PC-9 (cell line): ENCODE results near the gene VIPR1.
"Not testable (repeated sequence)": the region's sequence is repeated elsewhere in the genome, so short reads cannot be mapped to it uniquely, and the experiment has no call there.

Experiments used
- EZH2 ChIP-seq: fragments of 200-600 bp; sonication (generic); IDR thresholded peaks from 2 replicates; pipeline ENCODE4 v1.8.0; 2017; ENCODE audit warnings: antibody characterized with exemption, low read depth
- TF ChIP-seq, protein P1 (sequence below): fragments of 200-600 bp; sonication (generic); conservative IDR thresholded peaks from 2 replicates; pipeline ENCODE4 v1.6.1; 2017; ENCODE audit warnings: mixed run types, antibody characterized with exemption, mild to moderate bottlenecking, moderate library complexity

DNA sequence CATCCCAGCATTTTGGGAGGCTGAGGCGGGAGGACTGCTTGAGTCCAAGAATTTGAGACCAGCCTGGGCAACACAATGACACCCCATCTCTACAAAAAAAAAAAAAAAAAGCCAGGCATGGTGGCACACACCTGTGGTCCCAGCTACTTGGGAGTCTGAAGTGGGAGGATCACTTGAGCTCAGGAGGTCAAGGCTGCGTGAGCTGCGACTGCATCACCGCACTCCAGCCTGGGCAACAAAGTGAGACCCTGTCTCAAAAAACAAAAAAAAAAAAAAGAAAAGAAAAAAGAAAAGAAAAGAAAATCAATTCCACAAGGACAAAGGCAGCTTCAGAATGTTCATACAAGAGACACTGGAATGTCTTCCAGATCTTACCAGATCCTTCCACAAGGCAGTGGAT lies 76.9 kb downstream of the VIPR1 start:
- TF ChIP-seq, protein P1, sequence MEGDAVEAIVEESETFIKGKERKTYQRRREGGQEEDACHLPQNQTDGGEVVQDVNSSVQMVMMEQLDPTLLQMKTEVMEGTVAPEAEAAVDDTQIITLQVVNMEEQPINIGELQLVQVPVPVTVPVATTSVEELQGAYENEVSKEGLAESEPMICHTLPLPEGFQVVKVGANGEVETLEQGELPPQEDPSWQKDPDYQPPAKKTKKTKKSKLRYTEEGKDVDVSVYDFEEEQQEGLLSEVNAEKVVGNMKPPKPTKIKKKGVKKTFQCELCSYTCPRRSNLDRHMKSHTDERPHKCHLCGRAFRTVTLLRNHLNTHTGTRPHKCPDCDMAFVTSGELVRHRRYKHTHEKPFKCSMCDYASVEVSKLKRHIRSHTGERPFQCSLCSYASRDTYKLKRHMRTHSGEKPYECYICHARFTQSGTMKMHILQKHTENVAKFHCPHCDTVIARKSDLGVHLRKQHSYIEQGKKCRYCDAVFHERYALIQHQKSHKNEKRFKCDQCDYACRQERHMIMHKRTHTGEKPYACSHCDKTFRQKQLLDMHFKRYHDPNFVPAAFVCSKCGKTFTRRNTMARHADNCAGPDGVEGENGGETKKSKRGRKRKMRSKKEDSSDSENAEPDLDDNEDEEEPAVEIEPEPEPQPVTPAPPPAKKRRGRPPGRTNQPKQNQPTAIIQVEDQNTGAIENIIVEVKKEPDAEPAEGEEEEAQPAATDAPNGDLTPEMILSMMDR, result not testable (repeated sequence)
- TF ChIP-seq EZH2, result not testable (repeated sequence)
